Activated T-helper 1 cell treated with anti-CD3 and anti-CD28 coated beads, Interleukin-12 subunit alpha, Interleukin-12 subunit beta, Interleukin-2, Interleukin-4 antibody, amounts not matched to agents 30 ng/mL and 10 ng/mL and 1 ng/mL, durations not matched to agents 14 hours and 24 hours and 36 hours (primary cell): ENCODE measurements around the gene SLC6A5. TPM values are rescaled to one million over a fixed set of nuclear protein-coding genes. Genes with fewer than 3 reads are reported as not detected.

ENCODE experiments used
- DNase-seq: peaks from one replicate; pipeline ENCODE4 v3.0.0; 2021; ENCODE audit warnings: low spot score
- H3K27ac Mint-ChIP-seq: one replicate; pipeline ENCODE4 v1.8.0; 2021; ENCODE audit warnings: mild to moderate bottlenecking, mixed read lengths
- H3K27me3 Mint-ChIP-seq: one replicate; pipeline ENCODE4 v1.8.0; 2022; ENCODE audit warnings: mild to moderate bottlenecking, moderate library complexity, mixed read lengths; ENCODE audit not compliant: insufficient read depth
- H3K36me3 Mint-ChIP-seq: one replicate; pipeline ENCODE4 v1.8.0; 2021; ENCODE audit warnings: low read depth, mixed read lengths
- H3K4me1 Mint-ChIP-seq: one replicate; pipeline ENCODE4 v1.8.0; 2021; ENCODE audit warnings: low read depth, mixed read lengths
- H3K4me3 Mint-ChIP-seq: one replicate; pipeline ENCODE4 v1.8.0; 2021; ENCODE audit warnings: mild to moderate bottlenecking, moderate library complexity, mixed read lengths
- H3K9me3 Mint-ChIP-seq: one replicate; pipeline ENCODE4 v1.8.0; 2021; ENCODE audit warnings: mixed read lengths
- intact Hi-C: fragments of 100-400 bp; cut with micrococcal nuclease; formaldehyde crosslinking; loops from one replicate; pipeline ENCODE4 v1.15.1; 2024
- total RNA-seq: library from RNA; stranded (reverse); gene quantifications from 2 replicates; pipeline ENCODE4 v1.2.3, GENCODE V29; 2022

The SLC6A5 gene
- total RNA-seq, 1 donor from 2014 or later, result not detected

DNA sequence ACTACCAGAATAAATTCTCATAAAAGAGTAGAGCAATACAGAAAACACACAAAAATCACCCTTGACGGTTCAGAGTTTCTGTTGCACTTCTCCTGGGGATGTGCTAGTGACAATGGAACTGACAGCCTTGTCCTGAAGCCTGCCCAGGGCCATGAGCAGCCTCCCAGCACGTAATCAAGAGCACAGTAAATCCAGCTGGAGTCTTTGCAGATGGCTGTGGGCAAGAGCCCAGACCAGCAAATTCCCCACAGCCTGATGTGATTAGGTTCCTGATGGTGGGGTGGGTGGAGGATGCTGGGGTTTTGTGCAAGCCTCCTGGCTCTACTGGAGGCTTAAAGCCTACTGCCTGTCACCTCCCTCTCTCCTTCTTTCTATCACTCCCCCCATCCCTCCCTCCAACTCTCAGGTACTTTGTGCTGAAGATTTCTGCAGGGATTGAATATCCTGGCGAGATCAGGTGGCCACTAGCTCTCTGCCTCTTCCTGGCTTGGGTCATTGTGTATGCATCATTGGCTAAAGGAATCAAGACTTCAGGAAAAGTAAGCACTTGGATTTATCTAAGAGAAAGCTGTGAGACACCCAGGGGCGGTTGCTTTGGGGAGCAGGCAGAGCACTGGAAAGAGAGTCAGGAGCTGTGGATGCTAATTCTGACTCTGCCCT is 18.1 kb downstream of the SLC6A5 start:
- Mint-ChIP-seq H3K36me3 (no peaks in the 10 kb centered on the region), H3K4me3 (no peak overlapping the region), H3K9me3 (no peaks in the 10 kb centered on the region), H3K4me1 (no peaks in the 10 kb centered on the region), H3K27ac (no peak overlapping the region), H3K27me3 (peaks cover 11% of the 10 kb centered on the region)
- intact Hi-C loops, result no loop called here
- DNase-seq, result no peak

DNA sequence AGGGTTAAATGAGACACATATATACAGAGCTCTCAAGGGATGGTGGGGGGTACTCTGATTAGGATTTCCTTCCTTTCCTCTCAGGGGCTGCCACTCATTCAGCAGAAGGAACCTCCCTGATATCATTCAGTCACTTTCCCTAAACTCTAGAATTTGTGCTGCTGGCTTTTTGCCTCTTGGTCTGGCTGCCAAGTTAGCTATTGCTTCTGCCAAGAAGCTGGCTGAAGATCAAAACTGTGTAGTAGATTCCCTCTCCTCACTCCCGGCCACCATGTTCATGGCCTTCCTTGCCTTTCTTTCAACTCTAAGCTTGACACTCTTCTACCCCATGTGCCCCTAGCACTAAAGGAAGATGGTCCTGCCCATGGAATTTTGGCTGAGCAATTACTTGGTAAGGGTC is 18.7 kb downstream of the SLC6A5 start:
- Mint-ChIP-seq H3K27ac (no peak overlapping the region), H3K9me3 (no peaks in the 10 kb centered on the region), H3K36me3 (no peaks in the 10 kb centered on the region), H3K4me3 (no peak overlapping the region), H3K27me3 (peaks cover 11% of the 10 kb centered on the region), H3K4me1 (no peaks in the 10 kb centered on the region)
- no peak for DNase-seq
- intact Hi-C loops, result no loop called here

DNA sequence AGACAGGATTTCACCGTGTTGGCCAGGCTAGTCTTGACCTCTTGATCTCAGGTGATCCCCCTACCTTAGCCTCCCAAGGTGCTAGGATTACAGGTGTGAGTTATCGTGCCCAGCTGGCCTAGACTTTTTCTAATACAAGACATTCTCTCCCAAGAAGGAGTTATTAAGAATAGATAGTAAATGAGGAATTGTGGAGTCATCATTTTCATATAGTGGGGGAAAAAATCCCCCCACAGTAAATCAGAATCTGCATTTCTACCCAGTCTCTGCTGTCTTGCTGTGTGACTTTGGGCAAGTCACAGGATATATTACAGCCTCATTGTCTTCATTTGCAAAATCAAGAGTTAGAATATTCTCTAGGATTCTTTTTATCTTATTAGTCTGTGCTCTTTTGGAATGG is 21.6 kb downstream of the SLC6A5 start:
- no peaks in the 10 kb centered on the region for H3K9me3 Mint-ChIP-seq
- no peak overlapping the region for H3K4me3 Mint-ChIP-seq
- no peaks in the 10 kb centered on the region for H3K4me1 Mint-ChIP-seq
- no peaks in the 10 kb centered on the region for H3K36me3 Mint-ChIP-seq
- H3K27me3 Mint-ChIP-seq, result peaks cover 5% of the 10 kb centered on the region
- no peak overlapping the region for H3K27ac Mint-ChIP-seq
- intact Hi-C loops, result no loop called here
- DNase-seq, result no peak

DNA sequence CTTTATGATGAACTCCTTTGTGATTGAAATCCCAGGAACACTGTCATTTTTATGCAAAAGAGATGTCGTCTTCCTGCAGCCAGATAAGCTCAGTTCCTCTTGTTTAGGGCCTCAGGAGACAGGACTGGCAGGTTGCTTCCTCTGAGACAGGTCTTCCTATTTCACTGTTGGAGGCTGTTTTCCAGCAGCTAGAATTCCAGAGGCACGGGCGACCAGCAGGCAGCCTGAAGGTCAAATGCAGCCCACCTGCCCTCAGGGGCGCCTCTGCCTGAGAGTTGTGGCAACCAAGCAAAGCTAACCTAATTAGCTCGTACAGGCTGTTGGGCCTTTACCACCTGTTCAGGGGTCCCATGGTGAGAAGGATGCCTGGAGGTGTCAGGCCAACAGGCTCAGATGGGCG is 22.3 kb downstream of the SLC6A5 start:
- intact Hi-C loops, result no loop called here
- no peak for DNase-seq
- Mint-ChIP-seq H3K4me3 (no peak overlapping the region), H3K4me1 (no peaks in the 10 kb centered on the region), H3K27ac (no peak overlapping the region), H3K27me3 (peaks cover 5% of the 10 kb centered on the region), H3K36me3 (no peaks in the 10 kb centered on the region), H3K9me3 (no peaks in the 10 kb centered on the region)

DNA sequence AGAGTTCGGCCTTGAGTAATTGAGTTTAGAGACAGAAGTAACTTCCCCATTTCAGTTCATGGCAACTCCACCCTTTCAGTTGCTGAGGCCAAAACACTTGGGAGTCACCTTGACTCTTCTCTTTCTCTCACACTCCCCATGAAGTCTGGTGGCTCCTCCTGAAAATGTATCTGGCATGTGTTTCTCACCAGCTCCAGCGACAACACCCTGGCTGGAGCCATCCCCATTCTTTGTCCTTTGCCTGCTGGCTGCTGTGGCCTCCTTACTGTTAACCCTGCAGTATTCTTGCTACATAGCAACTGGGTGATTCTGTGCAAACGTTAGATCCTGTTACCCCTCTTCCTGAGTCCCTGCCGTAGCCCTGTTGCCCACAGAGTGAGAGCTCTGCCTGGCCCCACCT is 23.8 kb downstream of the SLC6A5 start:
- Mint-ChIP-seq H3K4me3 (no peak overlapping the region), H3K36me3 (no peaks in the 10 kb centered on the region), H3K4me1 (no peaks in the 10 kb centered on the region), H3K27me3 (peaks cover 5% of the 10 kb centered on the region), H3K9me3 (no peaks in the 10 kb centered on the region), H3K27ac (no peak overlapping the region)
- DNase-seq, result no peak
- intact Hi-C loops, result no loop called here

DNA sequence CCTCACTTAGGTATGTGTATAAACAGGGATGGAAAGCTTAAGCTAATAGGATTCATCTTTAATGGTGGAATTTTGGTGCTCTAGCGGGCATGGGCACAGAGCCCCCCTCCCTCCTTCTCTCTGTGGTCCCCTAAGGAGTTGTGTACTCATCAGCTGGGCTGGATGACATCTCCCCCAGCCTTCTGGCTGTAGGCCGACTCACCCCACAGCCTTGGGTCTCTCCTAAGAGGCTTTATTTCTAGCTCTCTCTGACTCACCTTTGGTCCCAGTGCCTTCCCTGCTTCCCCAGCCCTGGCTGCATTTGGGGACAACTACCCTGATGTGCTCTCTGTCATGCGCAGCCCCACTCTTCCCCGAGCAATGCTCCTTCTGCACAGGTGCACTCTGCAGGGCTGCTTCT is 26.9 kb downstream of the SLC6A5 start:
- Mint-ChIP-seq H3K9me3 (no peaks in the 10 kb centered on the region), H3K27me3 (peaks cover 5% of the 10 kb centered on the region), H3K4me3 (no peak overlapping the region), H3K27ac (no peak overlapping the region), H3K4me1 (no peaks in the 10 kb centered on the region), H3K36me3 (no peaks in the 10 kb centered on the region)
- intact Hi-C loops, result no loop called here
- no peak for DNase-seq

DNA sequence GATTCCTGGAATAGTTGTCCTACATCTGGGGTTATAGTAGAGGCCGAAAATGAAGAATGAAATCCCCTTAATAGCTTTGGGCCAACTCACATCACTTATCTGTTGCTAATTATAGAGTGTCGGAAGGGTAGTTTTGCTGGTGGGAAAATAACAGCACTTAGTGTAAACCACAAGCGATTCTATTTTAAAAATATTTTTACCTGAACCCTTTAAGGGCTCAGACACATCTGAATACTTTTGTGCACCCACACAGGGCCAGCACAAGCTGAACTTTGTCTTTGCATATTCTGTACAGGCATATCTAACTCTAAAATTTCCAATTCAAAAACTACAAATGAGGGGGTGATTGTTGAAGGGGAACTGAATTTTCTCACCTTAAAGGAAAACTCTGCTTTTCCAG is 27.6 kb downstream of the SLC6A5 start:
- Mint-ChIP-seq H3K36me3 (no peaks in the 10 kb centered on the region), H3K9me3 (no peaks in the 10 kb centered on the region), H3K27me3 (peaks cover 5% of the 10 kb centered on the region), H3K27ac (no peak overlapping the region), H3K4me1 (no peaks in the 10 kb centered on the region), H3K4me3 (no peak overlapping the region)
- intact Hi-C loops, result no loop called here
- no peak for DNase-seq

DNA sequence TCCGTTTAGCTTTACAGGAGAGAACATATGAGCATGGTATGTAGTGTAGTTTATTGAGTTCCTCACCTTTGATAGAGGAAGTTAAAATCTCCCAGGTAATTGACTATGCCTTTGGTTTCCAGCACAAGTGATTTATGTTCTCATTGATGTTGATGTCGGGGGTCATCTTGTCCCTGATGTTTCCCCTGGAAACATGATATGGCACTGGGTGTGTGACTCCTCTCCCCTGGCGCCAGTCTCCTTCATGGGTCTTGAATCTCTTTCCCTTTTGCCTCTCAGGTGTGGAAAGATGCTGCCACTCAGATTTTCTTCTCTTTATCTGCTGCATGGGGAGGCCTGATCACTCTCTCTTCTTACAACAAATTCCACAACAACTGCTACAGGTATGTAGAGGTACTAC is 28.3 kb downstream of the SLC6A5 start:
- no peak for DNase-seq
- Mint-ChIP-seq H3K27ac (no peak overlapping the region), H3K36me3 (no peaks in the 10 kb centered on the region), H3K4me1 (no peaks in the 10 kb centered on the region), H3K9me3 (no peaks in the 10 kb centered on the region), H3K27me3 (peaks cover 6% of the 10 kb centered on the region), H3K4me3 (no peak overlapping the region)
- intact Hi-C loops, result no loop called here

DNA sequence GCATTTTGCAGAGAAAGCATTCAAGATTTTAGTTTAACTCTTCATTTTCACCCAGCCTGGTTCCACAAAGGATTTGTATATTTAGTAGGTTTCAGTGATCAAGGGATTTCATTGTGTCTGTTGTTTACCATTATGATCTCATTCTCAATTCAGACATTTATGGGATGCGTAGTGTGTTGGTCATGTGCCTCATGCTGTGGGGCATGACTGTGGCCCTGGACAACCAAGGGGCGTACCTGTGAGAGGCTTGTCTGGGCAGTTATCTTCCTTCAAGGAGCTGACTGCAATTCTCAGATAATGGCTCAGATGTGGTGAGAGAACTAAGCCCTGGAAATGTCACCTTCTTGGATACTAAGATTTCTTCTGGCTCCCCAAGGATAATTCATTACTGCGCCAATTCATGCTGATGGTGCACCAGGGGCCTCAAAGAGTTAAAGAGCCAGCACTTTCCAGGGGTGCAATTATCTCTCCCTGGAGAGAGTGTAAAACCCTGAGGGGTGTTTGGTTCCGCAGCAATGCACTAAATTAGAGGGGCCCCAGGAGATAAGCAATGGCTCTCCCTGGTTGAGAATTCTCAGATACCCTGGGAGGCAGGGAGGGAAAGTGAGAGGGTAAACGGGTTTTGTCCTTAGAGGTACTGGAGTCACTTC is 32.2 kb downstream of the SLC6A5 start:
- Mint-ChIP-seq H3K4me1 (no peaks in the 10 kb centered on the region), H3K27me3 (peaks cover 2% of the 10 kb centered on the region), H3K27ac (no peak overlapping the region), H3K9me3 (no peaks in the 10 kb centered on the region), H3K36me3 (no peaks in the 10 kb centered on the region), H3K4me3 (no peak overlapping the region)
- intact Hi-C loops, result no loop called here
- DNase-seq, result no peak

DNA sequence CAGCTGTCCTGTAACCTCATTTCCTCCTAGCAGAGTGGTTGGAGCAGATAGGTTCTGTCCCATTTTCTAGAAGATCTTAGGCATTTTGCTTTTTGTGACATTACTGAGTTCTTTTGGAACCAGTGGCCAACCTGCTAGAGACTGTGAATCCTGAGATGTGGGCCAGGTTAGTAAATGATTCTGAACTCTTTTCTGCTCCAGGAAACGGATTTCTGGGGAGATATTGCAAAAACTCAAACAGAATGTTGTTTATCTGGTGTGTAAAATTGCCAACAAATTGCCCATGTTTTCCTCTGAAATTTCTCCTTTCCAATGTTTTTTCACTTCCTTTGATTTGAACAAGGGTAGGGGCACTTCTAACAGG is 32.7 kb downstream of the SLC6A5 start:
- no peaks in the 10 kb centered on the region for H3K36me3 Mint-ChIP-seq
- peaks cover 2% of the 10 kb centered on the region for H3K27me3 Mint-ChIP-seq
- H3K27ac Mint-ChIP-seq, result no peak overlapping the region
- intact Hi-C loops, result no loop called here
- DNase-seq, result no peak
- H3K4me3 Mint-ChIP-seq, result no peak overlapping the region
- no peaks in the 10 kb centered on the region for H3K9me3 Mint-ChIP-seq
- H3K4me1 Mint-ChIP-seq, result no peaks in the 10 kb centered on the region

DNA sequence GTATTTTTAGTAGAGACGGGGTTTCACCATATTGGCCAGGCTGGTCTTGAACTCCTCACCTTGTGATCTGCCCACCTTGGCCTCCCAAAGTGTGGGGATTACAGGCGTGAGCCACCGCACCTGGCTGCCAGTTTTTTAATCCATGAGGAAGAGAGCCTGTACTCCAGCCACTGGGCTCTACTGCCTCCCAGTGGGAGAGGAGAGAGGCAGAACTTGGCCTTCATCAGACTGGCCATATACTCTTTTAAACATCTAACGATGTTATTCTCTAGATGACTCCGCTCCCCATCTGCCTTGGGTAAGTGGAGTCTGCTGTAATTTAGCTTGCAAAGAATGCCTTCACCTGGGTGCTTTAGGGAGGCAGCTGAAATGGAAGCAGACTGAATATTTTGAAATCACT is 34.6 kb downstream of the SLC6A5 start:
- Mint-ChIP-seq H3K4me1 (no peaks in the 10 kb centered on the region), H3K27ac (no peak overlapping the region), H3K9me3 (no peaks in the 10 kb centered on the region), H3K27me3 (peaks cover 2% of the 10 kb centered on the region), H3K4me3 (no peak overlapping the region), H3K36me3 (no peaks in the 10 kb centered on the region)
- no peak for DNase-seq
- intact Hi-C loops, result no loop called here

DNA sequence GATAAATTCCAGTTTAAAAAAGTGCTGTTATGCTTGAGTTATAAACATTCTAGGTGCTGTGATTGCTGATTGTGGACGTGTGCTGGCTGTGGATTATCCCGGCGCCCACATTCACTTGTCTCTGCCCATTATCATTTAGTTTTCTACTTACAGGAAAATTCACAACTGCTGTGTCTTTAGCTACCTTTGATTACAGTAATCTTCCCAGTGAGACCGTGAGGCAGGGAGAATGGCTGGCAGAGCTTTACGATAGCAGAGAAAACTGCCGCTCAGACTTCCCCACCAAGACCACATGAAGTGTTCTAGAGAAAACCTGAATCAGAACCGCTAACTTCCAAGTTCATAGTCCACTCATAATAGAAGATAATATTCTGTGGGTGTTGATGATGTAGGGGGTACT is 35.4 kb downstream of the SLC6A5 start:
- H3K36me3 Mint-ChIP-seq, result no peaks in the 10 kb centered on the region
- H3K9me3 Mint-ChIP-seq, result no peaks in the 10 kb centered on the region
- intact Hi-C loops, result no loop called here
- no peak overlapping the region for H3K4me3 Mint-ChIP-seq
- peaks cover 2% of the 10 kb centered on the region for H3K27me3 Mint-ChIP-seq
- no peak overlapping the region for H3K27ac Mint-ChIP-seq
- H3K4me1 Mint-ChIP-seq, result no peaks in the 10 kb centered on the region
- no peak for DNase-seq

DNA sequence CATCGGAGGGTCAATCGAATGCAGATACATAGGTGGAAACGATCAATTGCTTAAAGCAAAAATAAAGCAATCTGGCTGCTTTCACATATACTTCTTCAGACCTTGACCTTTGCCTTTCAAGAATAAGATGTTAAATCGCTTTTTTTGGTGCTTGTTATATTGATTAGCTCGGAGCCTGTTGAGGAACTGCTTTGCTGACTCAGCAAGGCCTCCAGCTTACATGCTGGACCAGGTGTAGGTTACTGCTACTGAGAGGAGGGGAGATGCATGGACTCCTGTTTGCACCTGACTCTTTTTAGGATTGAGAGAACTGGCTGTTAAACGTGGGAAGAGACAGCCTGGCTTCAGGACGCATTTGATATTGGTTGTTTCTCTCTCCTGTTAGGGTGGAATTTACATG is 38.7 kb downstream of the SLC6A5 start:
- H3K9me3 Mint-ChIP-seq, result no peaks in the 10 kb centered on the region
- no peaks in the 10 kb centered on the region for H3K36me3 Mint-ChIP-seq
- H3K27me3 Mint-ChIP-seq, result peaks cover 8% of the 10 kb centered on the region
- H3K4me1 Mint-ChIP-seq, result no peaks in the 10 kb centered on the region
- H3K4me3 Mint-ChIP-seq, result no peak overlapping the region
- intact Hi-C loops, result no loop called here
- no peak for DNase-seq
- no peak overlapping the region for H3K27ac Mint-ChIP-seq

DNA sequence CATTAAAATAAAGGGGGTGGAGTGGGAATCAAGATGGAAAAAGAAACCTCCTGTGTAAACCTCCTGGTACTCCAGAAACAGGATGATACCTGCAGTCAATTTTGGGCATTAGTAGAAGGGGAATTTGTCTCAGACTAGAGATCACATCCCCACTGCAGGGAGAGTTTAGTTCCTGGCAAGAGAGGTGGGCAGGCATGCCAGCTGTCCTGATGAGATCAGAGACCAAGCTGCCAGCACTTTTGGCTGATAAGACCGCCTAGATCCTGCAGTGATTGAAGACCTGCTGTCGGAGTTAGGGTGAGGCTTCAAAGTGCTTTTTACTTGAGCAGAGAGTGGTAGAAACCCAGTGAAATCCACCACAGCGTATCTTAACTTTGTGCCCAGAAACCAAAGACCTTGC is 40.3 kb downstream of the SLC6A5 start:
- H3K4me3 Mint-ChIP-seq, result no peak overlapping the region
- peaks cover 8% of the 10 kb centered on the region for H3K27me3 Mint-ChIP-seq

More for the DNA sequence above, 40.3 kb downstream of the SLC6A5 start:
- DNase-seq, result no peak
- no peaks in the 10 kb centered on the region for H3K9me3 Mint-ChIP-seq
- intact Hi-C loops, result no loop called here
- no peaks in the 10 kb centered on the region for H3K36me3 Mint-ChIP-seq
- H3K27ac Mint-ChIP-seq, result no peak overlapping the region
- no peaks in the 10 kb centered on the region for H3K4me1 Mint-ChIP-seq
